DMS114 treated with DMSO at 0.1 percent for 48 hours (cell line): ENCODE results near the gene C21orf58.
"Not testable (repeated sequence)": the region's sequence is repeated elsewhere in the genome, so short reads cannot be mapped to it uniquely, and the experiment has no call there.

Experiments
- DNase-seq: peaks from one replicate; lab custom pipeline; 2025; ENCODE audit not compliant: unreplicated experiment; lab: John Stamatoyannopoulos, UW

C21orf58 gene

GRCh38 chr21:46325073-46325912 is 1.6 kb upstream of the C21orf58 start:
- peak; percentile 33 for DNase-seq

DNA sequence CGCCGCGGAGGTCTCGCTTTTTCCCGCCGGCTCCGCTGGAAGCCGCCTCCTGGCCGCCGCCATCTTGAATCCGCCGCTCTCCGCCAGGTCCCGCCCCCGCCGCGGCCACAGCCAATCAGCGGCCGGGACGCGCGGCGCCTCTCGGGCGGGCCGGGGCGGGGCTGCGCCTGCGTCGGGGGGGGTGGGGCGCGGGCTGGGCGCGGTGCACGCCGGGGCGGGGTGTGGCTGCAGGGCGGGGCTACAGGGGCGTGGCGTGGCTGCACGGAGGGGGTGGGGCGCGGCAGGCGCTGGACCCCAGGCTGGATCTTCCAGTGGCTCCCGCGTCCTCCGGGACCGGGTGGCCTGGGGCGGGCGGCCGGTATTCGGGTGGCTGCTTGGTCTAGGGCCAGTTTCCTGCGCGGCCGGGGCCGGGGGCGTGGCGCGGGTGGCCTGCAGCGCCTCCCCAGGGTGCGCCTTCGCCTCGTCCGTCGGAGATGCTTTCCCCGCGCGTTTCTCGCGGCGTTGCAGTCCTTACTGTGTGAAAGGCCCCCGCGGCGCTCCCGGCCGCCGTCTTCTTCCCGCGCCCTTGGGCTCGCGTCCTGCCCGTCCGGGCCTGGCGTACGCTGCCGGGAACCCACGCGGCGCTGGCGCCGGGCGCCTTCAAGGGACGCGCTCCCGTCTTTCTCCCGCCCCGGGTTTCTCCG is 861 bp upstream of the C21orf58 start:
- DNase-seq, result peak; percentile 32

DNA sequence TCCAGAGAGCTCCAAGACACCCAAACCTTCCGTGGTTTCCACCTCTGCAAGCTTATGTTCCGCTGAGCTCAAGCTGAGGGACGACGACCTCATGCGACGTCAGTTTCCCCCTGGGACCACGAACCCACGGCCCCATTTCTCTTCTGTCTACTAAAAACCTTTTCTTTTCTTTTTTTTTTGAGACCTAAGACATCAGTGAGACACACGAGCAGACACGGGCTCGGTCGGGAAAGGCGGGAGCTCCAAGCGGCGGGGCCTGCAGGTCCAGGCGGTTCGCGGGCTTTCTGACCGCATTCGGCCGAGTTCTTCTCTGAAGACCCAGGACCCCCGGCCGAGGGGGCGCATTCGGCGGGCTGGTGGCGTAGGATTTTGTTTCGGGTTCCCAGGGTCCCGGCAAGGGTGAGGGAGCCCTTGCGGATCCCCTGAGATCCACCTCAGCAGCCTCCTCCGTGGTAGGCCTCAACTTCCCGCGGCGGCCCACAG is 402 bp downstream of the C21orf58 start:
- DNase-seq, result no peak

- DNase-seq, result no peak
Observed at GRCh38 chr21:46322351-46323226, 1.1 kb downstream of the C21orf58 start.

DNA sequence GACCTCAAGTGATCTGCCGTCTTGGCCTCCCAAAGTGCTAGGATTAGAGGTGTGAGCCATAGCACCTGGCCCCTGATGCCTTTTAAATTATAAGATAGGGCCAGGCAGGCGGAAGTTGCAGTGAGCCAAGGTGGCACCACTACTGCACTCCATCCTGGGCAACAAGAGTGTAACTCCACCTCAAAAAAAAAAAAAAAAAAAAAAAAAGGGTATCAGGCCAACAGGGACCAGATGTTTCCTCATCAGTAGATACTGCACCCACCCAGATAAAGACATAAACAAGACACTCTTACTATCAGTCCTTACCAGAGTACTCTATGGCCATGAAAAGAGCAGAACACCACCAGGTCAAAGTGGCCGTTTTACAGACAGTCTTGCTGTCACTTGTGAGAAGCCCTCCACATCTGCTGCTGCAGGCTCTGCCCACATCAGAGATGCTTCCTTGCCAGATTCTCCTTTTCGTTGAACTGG is 3.3 kb downstream of the C21orf58 start:
- DNase-seq, result no peak

DNA sequence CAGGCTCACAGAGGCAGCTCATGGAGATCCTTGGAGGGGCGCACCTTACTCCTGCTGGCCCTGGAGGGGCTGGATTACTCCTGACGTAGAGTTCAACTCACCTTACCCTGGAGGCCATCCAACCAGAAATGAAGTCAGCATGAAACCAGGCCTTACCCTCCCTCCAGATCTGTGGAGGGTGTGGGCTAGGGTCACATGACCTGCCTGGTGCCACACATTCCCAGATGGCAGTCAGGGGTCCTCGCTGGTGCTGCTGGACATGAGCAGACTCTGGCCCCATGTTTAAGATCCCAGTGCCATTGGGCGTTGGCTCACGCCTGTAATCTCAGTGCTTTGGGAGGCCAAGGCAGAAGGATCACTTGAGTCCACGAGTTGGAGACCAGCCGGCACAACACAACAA is 4.5 kb downstream of the C21orf58 start:
- no peak for DNase-seq

GRCh38 chr21:46318464-46318845 is 5.2 kb downstream of the C21orf58 start:
- no peak for DNase-seq

DNA sequence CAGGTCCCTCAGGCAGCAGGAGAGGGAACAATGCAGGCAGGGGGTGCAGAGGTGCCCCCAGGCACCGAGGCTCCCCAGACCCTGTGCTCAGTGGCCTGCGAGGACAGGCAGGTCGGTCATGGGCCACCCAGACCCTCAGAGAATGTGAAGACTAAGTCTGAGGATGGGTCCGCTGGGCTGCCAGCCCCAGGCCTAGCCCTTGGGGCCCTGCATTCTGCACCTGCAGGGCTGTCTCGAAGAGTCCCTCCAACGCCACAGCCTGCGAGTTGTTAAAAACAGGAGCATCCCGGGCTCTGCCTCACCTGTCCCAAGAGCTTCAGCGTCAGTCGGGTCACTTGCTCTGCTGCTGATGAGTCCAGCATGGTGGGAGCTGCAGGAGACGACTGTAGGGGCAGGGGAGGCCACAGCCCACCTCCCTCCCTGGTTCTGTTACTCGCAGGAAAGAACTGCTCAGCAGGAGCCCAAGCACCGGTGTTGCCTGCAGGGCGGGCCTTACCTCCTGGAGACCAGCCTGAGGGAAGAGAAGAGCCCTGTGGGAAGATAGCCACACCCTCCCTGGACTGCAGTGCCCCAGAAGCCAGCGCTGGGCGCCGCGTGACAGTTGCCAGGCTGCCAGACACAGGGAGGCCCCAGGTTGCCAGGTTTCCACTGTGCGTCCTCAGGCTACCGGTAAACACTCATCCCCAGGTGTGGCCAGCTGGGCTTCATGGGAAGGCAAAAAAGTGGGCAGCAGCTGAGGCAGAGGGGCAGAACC is 5.8 kb downstream of the C21orf58 start:
- no peak for DNase-seq

DNA sequence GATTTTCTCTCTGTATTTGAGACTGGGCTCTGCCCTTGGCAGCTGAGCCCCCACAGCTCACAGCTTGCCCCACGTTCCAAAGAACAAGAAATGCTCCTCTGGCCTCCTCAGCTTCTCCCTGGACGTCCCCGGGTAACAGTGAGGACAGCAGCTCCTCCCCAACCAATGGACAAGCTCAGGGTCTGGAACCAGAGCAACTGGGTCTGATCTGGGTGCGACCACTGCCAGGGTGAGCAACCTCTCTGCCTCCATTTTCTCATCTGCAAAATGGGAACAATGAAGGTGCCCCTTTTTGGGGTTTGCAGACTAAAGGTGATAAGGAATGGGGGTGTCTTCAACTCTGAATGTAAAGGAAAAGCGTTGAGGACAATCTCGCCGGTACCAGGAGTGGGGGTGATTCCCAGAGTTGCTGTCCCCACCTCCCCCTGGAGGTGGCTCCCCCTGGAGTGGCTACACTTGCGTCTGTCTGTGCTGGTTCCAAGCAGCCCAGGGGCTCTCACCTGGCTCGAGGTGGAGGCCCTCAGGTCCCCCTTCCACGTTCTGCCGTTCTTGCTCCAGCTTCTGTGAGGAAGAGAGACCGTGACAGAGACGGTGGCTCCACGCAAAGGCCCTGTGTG is 6.9 kb downstream of the C21orf58 start:
- no peak for DNase-seq

- DNase-seq, result no peak
Observed at GRCh38 chr21:46314441-46315020, 9.1 kb downstream of the C21orf58 start.

DNA sequence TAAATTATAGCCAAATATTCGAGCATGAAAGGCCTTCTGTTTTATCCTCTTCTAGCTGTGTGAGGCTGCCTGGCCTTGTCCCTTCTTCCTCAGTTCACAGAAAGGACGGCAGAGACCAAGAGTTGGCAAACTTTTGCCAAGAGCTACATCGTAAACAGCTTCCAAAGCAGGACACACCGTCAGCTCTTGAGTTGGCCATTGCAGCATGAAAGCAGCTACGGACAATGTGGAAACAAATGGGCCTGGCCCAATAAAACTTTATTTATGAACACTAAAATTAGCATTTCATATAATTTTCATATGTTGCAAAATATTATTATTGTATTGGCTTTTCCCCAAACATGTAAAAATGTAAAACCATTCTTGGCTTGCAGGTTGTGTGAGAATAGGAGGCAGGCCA is 10.7 kb downstream of the C21orf58 start:
- DNase-seq, result no peak

DNA sequence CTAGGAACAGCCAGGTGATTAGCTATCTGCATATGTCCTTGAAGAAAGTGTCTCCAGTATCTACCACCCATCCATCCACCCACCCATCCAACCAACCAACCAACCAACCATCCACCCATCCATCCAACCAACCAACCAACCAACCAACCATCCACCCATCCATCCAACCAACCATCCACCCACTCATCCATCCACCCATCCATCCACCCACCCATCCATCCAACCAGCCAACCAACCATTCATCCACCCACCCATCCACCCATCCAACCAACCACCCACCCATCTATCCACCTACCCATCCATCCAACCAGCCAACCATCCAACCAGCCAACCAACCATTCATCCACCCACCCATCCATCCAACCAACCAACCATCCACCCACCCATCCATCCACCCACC is 12.1 kb downstream of the C21orf58 start:
- no peak for DNase-seq

GRCh38 chr21:46310260-46310659 is 13.4 kb downstream of the C21orf58 start:
- DNase-seq, result not testable (repeated sequence)

DNA sequence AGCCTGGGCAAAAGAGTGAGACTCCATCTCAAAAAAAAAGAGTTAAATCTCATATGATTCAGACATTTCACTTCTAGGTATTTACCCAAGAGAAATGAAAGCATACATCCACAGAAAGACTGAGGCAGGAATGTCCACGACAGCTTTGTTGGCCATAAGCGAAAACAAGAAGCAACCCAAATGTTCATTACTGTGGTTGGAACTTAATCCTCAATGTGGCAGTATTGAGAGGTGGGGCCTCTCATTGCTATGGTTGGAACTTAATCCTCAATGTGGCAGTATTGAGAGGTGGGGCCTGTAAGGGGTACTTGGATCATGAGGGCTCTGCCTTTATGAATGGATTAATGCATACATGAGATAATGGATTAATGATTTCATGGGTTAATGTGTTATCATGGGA is 15.2 kb downstream of the C21orf58 start:
- no peak for DNase-seq

GRCh38 chr21:46307625-46308024 is 16.0 kb downstream of the C21orf58 start:
- no peak for DNase-seq

DNA sequence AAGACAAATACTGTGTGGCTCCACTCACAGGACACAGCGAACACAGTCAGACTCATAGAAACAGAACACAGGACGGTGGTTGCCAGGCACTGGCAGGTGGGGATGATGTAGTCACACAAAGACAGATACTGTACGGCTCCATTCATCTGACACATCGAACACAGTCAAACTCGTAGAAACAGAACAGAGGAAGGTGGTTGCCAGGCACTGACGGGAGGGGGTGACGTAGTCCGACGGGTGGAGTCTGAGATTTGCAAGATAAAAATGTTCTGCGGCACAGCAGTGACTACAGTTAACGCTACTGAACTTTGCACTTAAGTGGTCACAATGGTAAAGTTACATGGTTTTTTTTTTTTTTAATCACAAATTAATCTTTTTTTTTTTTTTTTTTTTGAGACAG is 18.7 kb downstream of the C21orf58 start:
- DNase-seq, result no peak

DNA sequence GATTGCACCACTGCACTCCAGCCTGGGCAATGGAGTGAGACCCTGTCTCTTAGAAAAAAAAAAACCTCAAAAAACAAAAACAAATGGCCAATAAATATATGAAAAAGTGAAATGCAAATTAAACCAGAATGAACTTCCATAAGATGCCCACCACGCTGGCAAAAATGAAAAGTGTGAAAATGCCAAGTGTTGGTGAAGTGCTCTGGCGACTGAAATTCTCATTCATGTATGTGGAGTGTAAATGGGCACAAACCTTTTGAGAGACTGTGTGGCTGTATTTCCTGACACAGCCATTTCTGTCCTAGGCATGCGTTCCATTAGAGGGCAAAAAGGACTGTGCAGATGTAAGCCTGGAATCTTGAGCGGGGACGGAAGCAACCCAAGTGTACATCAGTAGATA is 19.2 kb downstream of the C21orf58 start:
- no peak for DNase-seq

GRCh38 chr21:46301759-46302158 is 21.9 kb downstream of the C21orf58 start:
- no peak for DNase-seq

GRCh38 chr21:46299167-46299566 is 24.5 kb downstream of the C21orf58 start:
- DNase-seq, result no peak
